ENCODE measurements around the gene NFYC.
A peak's percentile ranks its signal among the peaks of the same experiment; 100 is the strongest.

The NFYC gene

DNA sequence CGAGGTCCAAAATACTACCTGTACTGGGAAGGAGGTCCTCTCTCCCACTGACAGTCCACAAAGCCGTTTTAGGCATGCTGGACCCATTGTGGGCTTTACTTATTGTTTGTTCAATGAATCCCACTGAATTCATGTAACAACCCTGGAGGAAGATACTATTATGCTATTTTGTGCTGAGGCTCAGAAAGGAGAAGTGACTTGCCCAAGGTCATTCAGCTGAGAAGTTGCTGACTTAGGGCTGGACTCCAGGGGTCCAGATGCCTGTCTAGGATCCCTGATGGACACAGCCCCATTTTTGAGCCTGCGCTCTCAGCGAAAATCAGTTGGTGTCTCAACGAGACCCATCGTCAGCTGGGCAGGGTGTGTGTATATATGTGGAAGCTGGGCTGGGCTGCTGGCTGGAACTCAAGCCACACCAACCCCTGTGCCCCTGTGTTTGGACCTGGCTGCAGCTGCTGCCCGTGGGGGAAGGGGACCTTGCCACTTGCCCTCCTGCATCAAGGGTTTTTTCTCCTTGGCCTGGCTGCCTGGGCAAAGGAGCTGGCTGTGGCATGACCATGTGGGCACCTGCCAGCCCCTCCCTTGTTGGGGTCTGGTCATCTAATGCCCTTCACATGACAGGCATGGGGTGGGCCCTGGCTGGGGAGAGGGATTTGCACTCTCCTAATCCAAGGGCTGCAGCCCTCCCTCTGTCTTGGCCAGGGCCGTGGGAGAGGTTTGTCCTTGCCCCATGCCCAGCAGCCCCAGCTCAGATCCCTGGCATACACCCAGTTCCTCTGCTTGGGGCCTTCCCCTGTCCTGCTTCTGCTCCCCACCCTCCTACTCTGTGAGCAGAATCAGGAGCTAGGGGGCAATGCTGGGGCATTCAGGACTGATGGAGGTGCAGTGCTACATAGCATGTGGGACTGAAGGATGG is 107.1 kb downstream of the NFYC start:
- DNase-seq, result no peak

DNA sequence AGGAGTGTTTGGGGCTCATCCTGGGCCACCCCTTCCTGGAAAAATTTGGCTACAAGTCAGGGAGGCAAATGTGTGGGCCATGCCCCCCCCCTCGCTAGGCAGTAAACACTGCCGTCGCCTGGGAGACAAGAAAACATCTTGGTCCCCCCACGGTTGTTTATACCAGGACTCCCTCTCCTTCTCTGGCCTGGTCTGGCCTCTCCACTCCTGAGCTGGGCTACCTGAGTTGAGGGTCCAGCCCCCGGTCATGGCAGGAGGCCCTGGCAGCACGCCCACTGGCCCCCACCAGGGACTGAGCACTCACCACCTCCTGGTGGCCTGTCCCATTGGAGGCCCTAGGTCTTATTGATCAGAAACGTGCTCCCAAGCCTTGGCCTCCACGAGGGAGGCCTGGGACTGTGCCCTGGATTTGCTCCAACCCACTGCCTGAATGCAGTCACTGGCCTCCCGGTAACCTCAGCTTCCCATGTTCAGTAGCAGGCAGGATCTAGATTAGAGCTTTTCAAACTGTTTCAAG is 107.9 kb downstream of the NFYC start:
- no peak for DNase-seq

DNA sequence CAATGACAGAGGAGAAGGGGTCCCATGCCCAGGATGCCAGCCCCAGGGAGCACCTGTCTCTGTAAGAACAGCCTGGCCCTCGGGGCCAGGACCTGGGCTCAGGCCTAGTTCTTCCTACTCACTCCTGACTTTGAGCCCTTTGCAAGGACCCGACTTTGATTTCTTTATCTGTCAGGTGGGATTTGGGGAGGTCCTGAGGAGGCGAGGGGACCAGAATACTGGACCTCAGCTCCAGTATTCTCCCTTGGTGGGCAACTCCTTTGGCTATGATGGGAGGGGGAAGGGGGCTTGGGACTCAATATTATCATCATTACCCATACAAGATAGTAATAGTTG is 110.2 kb downstream of the NFYC start:
- DNase-seq, result no peak

DNA sequence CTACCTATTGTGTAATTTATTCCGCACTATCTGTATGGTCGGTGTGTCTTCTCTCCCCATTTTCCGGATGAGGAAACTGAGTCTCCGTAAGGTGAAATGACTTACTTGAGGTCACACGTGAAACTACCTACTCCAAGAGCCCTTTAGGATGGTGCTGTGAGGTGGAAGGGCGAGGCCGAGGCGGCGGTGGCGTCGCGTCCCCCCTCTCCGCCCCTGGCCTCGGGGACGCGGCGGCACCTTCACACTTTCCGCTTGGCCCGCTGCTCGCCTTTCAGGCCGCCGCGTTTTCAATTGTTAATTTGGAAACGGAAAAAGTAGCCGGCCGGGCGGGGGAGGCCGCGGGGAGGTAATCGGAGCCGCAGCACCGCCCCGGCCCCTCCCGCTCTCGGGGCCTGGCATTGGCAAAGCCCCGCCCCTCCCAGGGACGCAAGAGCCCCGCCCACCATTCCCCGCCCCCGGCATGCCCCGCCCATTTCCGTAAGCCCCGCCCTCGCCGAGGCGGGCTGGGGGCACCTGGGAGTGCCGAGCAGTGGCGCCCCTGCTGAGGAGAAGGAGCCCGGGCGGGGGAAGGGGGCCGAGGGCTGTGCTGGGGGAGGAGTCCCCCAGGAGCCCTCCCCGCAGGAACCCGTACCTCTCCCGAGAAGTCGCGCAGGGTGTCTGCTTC is 110.7 kb downstream of the NFYC start:
- DNase-seq, result peak; percentile 82

DNA sequence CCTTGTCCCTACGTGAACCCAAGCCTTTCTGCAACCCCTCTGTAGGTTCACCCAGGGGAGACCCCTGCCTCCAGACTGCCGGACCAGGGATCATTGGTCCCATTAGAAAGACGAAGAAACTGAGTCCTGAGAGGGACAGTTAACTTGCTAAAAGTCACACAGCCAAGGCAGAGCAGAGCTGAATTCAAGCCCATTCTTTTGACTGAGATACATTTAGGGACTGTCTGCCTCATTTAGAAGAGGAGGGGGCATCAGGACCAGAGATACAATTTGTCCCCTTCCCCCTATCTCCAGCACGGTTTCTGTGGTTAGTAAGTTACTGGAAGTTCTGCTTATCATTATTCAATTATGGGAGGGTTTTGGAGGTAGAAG is 111.2 kb downstream of the NFYC start:
- DNase-seq, result no peak

DNA sequence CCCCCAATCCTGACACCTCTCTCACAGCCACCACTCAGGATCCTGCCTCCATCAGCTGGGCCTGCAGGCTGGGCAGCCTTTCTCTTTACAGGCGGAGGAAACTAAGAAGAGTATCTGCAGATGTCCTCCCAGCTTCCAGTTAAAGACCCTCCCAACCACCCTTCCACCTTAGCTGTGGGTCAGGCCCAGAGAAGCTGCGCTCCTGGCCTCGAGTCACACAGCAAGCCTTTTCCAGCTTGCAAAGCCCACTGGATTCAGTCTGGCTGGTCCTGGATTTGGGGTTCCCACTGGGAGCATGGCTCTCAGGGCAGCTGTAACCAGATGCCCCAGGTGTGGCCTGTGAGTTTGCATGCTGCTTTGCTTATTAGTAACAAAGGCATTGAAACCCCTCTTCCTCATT is 111.9 kb downstream of the NFYC start:
- DNase-seq, result no peak

DNA sequence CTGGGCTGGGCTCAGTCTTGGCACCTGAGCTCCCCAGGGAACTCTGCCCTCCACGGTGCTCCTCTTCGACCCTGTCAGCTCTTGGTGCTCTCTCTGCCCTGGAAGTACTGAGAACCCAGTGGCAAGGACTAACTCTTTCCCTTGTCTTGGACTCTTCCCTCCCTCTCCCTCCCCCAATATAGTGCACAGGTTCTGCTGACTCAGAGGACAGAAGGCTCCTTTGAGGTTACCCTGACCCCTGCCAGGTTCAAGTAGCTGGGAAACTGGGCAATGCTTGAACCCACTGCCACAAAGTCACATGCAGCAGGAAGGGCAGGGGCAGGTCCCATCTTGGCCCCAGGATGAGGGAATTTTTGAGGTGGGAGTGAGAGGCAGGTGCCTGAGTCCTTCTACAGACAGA is 112.4 kb downstream of the NFYC start:
- DNase-seq, result no peak

DNA sequence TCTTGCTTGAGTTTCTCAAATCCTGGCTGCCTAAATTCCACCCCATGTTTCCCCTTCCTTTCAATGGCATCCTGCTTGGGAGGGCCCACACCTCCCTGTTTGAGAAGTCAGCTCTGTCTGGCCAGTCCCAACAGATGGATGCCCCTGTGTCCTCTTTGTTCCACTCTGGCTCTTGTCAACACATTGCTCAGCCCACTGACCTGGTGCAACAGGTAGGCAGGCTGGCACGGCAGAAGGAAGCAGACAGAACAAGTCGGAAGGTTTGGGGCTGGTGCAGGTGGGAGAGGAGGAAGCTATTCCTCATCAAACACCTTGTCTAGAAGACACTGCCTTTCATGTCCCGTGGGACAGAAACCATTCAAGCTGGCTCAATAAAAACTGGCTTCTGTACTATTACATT is 114.7 kb downstream of the NFYC start:
- DNase-seq, result no peak

DNA sequence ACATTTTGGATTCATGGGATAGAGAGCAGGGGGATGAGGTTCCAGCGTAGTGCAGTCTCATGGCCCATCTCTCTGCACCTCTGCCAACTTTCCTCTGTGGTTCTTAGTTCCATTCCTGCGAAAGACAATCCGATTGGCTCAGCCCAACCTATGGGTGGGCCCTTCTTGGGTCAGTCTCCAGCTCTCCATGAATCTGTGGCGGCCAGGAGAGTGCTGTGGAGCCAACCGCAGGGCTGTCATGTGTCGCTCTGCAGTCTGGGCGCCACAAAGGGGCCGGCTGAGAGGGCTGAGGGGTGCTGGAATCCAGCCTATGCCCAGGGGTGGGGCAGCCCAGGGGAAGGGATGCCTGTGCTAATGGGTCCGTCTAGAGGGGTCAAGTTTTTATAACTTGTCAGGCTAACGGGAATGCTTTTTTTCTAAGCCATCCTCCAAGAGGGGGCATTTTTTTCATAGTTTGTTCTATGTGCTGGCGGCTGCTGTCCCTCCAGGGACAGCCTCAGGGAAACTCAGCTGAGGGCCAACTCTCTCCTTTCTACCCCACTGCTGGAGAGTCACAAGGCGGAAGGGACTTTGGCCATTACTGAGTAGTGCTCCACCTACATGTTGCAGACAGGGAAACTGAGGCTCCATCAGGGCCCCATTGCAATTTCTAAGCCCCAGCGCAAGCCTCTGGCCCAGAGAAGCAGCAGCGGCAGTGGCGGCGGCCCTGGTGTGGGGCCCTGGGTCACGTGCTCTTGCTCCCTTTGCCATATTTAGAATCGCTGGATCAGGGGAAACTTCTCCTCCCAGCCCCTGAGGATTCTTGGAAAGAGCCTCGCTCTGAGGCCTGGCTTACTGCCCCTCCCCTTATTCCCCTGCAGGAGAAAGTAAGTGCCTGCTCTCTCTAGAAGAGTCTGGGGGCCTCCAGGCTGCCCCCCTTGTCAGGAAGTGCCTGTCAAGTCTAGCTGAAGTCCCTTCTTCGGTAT is 115.5 kb downstream of the NFYC start:
- DNase-seq, result no peak

DNA sequence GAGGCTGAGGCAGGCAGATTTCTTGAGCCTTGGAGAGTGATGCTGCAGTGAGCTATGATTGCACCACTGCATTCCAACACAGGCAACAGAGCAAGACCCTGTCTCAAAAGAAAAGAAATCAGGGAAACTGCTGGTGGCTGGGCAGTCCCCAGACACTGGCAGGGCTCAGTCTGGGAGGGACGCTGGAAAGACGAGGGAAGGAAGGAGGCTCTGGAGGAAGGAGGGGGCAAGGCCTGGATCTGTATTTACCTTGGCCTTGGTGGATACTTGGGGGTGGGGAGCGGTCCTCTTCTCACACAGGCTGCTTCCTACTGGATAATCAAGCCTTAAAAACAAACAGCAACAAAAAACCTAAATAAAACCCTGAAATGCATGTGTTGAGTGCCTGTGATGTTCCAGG is 116.5 kb downstream of the NFYC start:
- DNase-seq, result no peak

DNA sequence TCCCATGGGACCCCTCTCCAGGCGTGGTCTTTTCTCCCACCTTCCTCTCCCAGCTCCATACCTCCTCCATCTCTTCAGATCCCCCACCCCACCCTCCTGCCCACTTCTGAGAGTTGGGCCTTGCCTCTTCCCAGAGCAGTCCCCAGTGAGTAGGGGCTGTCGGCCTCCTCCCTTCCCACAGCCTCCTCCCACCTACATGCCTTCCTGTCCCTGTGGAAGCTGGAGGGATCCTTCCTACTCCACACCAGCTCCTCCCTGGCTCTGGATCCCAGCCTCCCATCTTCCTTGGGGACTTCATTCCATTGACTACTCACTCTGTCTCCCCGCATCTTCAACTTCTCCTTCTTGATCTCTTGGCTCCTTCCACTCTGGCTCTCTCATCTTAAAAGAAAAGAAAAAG is 116.9 kb downstream of the NFYC start:
- no peak for DNase-seq

DNA sequence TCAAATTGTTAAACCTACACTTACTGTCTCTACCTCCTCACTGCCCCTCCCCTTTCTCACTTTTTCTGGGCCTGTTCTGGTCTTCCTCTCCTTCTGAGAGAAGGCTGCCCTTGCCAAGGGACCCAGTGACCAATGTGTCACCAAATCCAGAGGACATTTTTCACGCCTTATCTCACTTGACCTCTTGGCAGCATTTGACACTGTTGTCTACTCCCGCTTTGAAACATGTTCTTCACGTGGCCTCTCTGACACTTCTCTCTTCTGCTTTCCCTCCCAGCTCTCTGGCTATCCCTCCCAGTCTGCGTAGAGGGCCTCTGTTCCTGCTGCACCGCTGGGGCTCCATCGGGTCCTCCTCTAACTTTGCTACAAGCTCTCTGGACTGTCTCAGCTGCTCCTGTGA is 117.4 kb downstream of the NFYC start:
- no peak for DNase-seq

DNA sequence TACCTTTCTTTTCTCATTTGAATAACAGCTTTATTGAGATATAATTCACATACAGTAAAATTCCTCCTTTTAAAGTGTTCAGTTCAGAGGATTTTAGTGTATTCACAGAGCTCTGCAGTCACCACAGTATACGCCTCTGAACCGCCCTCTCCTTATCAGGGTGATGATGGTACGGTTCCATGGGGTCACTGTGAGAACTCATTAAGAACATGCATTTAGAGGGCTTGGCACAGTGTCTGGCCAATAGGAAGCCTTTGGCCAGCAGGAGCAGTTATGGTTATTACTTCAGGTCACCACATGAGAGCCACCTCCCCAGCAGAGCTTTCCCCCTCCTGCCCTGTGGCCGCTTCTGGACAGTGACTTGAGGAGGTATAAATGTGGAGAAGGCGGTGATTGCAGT is 119.4 kb downstream of the NFYC start:
- DNase-seq, result no peak

DNA sequence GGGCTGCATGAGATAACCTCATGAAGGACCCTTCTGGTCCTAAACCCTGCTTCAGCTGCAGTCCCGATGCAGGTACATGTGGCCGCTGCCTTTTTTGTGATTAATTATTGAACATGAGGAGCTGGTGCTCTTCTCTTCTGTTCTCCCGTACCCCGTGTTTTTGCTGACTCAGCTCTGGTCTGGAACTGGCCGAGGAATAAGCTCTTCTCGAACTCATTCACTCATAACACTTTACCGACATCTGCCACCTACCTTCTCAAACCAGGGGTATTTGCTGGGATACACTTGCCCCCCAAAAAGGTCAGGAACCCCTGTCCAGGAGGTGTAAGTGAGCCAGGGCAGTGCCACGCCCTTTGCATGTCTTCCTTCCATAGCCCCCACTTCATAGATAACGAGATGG is 123.9 kb downstream of the NFYC start:
- DNase-seq, result no peak

DNA sequence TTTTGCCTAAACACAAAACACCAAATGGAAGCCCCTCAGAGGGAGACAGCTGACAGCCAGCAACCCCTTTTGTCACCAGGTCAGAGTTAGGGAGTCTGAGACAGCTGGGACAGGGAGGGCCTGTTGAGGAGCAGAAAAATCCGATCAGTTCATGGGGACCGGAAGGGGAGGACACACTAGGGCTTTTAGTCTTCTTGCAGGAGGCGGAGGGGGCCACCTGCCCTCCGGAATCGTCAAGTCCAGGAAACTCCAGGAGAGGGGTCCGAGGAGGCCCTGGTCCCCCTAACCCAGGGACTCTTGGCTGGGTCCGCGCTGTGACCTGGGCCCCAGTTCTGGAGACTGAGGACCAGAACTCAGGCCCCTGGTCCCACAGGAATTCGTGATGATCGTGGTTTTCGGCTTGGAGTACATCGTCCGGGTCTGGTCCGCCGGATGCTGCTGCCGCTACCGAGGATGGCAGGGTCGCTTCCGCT is 126.3 kb downstream of the NFYC start:
- DNase-seq, result no peak

DNA sequence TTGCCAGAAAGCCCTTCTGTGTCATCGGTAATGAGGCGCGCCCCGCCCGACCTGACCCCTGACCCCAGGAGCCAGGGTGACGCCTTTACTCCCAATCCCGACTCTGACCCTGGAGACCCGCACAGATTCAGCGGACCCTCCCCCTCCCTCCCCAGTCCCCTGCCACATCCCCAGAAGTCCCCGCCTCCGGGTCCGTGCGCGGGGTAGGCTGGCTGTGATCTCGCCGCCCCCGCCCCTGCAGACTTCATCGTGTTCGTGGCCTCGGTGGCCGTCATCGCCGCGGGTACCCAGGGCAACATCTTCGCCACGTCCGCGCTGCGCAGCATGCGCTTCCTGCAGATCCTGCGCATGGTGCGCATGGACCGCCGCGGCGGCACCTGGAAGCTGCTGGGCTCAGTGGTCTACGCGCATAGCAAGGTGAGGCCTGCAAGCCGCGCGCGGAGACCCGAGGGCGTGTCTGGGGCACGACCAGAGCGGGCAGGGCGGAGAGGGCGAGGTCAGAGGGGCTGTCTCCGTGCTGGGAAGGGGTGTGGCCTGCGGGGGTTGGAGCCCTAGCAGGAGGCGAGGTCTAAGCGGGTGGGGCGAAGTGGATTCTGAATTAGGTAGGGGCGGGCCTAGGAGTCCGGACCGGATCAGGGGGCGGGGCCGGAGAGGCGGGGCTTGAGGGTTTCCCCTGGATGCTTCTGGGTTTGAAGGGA is 126.9 kb downstream of the NFYC start:
- DNase-seq, result peak; percentile 88

DNA sequence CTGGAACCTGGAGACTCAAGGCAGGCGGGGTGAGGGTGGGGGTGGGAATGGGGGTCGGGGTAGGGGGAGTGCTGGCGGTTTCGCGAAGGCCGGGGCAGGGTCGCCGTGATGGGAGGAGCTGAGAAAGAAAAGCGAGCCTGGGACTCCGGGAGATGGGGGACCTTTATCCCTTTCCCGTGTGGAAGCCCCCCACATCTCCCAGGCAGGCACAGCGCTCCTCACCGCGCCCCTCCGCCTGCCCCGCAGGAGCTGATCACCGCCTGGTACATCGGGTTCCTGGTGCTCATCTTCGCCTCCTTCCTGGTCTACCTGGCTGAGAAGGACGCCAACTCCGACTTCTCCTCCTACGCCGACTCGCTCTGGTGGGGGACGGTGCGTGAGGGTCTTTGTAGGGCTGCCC is 127.6 kb downstream of the NFYC start:
- no peak for DNase-seq

DNA sequence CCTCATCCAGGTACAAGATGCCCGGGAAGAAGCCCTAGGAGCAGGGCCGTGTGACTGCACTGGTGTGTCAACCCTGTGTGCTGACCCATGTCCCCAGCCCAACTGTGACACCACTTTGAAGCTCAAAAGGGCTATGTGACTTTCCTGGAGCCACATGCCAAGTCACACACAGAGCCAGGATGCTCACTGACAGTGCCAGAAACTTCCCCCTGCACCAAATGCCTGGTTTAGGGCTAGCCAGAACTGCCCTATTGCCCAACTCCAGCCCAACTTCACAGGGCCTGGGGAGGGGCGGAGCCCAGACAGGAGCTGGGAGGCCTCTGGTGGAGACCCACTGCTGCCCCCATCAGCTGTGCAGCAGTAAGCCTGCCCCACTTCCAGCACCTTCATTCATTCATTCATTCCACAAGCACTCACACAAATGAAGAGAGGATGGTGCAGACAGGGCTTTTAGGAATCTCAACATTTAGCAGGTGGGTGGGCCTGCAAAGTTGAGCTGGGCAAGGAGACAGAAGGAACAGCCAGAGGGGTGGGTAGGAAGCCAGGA is 128.8 kb downstream of the NFYC start:
- no peak for DNase-seq
